ENCODE results near the gene AUTS2. TPM values are rescaled to one million over a fixed set of nuclear protein-coding genes. Genes with fewer than 3 reads are reported as not detected.

The AUTS2 gene
- total and polyA plus RNA-seq, 9 of the 15 experiments (the other 6 are each of a cell fraction or from before 2014, with no cell fraction given) = 0.58 TPM; not detected in 8

DNA sequence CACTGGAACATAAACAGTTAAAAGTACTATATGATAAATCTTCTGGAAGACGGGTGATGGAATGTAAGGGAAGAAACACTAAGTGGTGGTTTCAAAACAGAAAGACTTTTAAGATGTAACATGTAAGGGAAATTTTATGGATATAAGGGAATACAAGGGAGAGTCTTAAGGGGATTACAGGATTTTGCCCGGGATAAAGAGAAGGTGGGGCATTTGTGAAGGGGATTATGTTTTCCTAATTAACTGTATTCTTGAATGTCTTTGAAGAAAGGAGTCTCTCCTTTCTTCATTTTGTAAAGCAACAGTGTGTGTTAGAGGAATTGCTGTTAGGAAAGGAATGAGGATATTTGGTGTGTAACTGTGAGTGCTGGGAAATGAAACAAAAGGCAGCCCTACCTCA is 745.2 kb downstream of the AUTS2 start:
- H3K9ac ChIP-seq (ENCODE audit: insufficient read depth in 1 of 2, low read depth in 2 of 2, low read length in 2 of 2) = no peak overlapping the region
- H3K27ac ChIP-seq (ENCODE audit: extremely low read depth, low read depth, low read length) = no peak overlapping the region
- no peak for TF ChIP-seq PCBP2 (IDR thresholded peaks at IDR 0.05; ENCODE audit: low read depth, low read length, poor library complexity, severe bottlenecking)
- TF ChIP-seq, protein P1, sequence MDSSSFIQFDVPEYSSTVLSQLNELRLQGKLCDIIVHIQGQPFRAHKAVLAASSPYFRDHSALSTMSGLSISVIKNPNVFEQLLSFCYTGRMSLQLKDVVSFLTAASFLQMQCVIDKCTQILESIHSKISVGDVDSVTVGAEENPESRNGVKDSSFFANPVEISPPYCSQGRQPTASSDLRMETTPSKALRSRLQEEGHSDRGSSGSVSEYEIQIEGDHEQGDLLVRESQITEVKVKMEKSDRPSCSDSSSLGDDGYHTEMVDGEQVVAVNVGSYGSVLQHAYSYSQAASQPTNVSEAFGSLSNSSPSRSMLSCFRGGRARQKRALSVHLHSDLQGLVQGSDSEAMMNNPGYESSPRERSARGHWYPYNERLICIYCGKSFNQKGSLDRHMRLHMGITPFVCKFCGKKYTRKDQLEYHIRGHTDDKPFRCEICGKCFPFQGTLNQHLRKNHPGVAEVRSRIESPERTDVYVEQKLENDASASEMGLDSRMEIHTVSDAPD (CRISPR knock-in tag; IDR thresholded peaks at IDR 0.05) = no peak
- TF ChIP-seq XRCC5 (IDR thresholded peaks at IDR 0.05; ENCODE audit: low read depth, low read length) = no peak
- TF ChIP-seq GTF2F1 (IDR thresholded peaks at IDR 0.05; ENCODE audit: low read depth, low read length) = no peak
- no TSS peak for BruUV-seq (replicated peaks)
- FAIRE-seq (no peak), ATAC-seq (no peak), DNase-seq (ENCODE audit: extremely low read depth in 1 of 4, low spot score in 3 of 4) (no peak)
- no peaks in the 10 kb centered on the region for H3K9me3 ChIP-seq (replicated peaks; ENCODE audit: control insufficient read depth, insufficient read depth, low read depth, low read length)
- no peaks in the 10 kb centered on the region for H3K9me1 ChIP-seq (ENCODE audit: control insufficient read depth, insufficient read depth, low read length)
- H3K79me2 ChIP-seq (ENCODE audit: control insufficient read depth, insufficient read depth, low read length) = no peaks in the 10 kb centered on the region
- H2AFZ ChIP-seq (ENCODE audit: low read depth, low read length) = no peak overlapping the region
- H3K36me3 ChIP-seq (ENCODE audit: control insufficient read depth, insufficient read depth, low read length) = no peaks in the 10 kb centered on the region
- H4K20me1 ChIP-seq (replicated peaks; ENCODE audit: control insufficient read depth, insufficient read depth, low read length) = no peaks in the 10 kb centered on the region
- H3K4me2 ChIP-seq (ENCODE audit: insufficient read depth, low read length) = no peak overlapping the region
- peaks cover 0 to 3% of the 10 kb centered on the region in 2 experiments; a peak in 2 of 5 replicates for H3K27me3 ChIP-seq (ENCODE audit: control insufficient read depth in 2 of 2, insufficient read depth in 2 of 2, low read length in 2 of 2)
- in situ Hi-C loops (cut with MboI) (no loop called here), intact Hi-C loops (cut with micrococcal nuclease) (no loop called here)
- CTCF ChIA-PET (ENCODE audit: low intra/inter-chr PET ratio) = no interaction called here
- POLR2A ChIA-PET = no interaction called here
- no peaks in the 10 kb centered on the region for H3K4me1 ChIP-seq (replicated peaks in 1 of 2; ENCODE audit: control insufficient read depth in 2 of 2, insufficient read depth in 2 of 2, low read length in 2 of 2)
- 2% methylated on average over 2 of the region's 2 CpGs for WGBS (ENCODE audit: insufficient coverage, low coverage, missing lambda C conversion rate)
- H3K4me3 ChIP-seq = no peak overlapping the region

DNA sequence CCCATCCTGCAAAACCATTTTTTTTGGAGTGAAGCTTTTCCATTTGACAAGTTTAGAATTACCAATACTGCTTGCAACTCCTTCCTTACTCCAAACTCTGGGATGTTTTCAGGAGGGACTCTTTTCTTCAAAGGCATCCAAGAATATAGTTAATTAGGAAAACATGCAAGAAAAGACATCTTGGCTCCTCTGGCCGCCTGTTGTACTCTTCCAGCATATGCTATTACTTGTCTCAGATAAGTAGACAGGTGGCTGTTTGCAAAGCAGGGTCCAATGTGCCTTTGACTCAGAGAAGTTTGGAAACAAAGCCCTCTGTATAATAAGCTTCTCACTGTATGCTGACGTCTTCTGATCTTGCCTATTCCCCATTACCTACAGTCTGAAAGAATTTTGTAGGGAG is 746.5 kb downstream of the AUTS2 start:
- in situ Hi-C loops (cut with MboI) = no loop called here
- H3K4me3 ChIP-seq = no peak overlapping the region
- no peaks in the 10 kb centered on the region for H3K9me1 ChIP-seq (ENCODE audit: control insufficient read depth, insufficient read depth, low read length)
- POLR2A ChIA-PET = no interaction called here
- no peaks in the 10 kb centered on the region for H4K20me1 ChIP-seq (replicated peaks; ENCODE audit: control insufficient read depth, insufficient read depth, low read length)
- H3K4me2 ChIP-seq (ENCODE audit: insufficient read depth, low read length) = no peak overlapping the region
- 0% methylated on average over 2 of the region's 2 CpGs for WGBS (ENCODE audit: insufficient coverage, low coverage, missing lambda C conversion rate)
- H3K4me1 ChIP-seq (replicated peaks in 1 of 2; ENCODE audit: control insufficient read depth in 2 of 2, insufficient read depth in 2 of 2, low read length in 2 of 2) = no peaks in the 10 kb centered on the region
- DNase-seq (ENCODE audit: extremely low read depth in 1 of 4, low spot score in 3 of 4) (no peak), FAIRE-seq (no peak), ATAC-seq (no peak)
- CTCF ChIA-PET (ENCODE audit: low intra/inter-chr PET ratio) = no interaction called here
- no peaks in the 10 kb centered on the region for H3K36me3 ChIP-seq (ENCODE audit: control insufficient read depth, insufficient read depth, low read length)
- no TSS peak for BruUV-seq (replicated peaks)
- no peaks in the 10 kb centered on the region for H3K79me2 ChIP-seq (ENCODE audit: control insufficient read depth, insufficient read depth, low read length)
- H3K27me3 ChIP-seq (ENCODE audit: control insufficient read depth in 2 of 2, insufficient read depth in 2 of 2, low read length in 2 of 2) = peaks cover 0 to 3% of the 10 kb centered on the region in 2 experiments; a peak in 2 of 5 replicates
- intact Hi-C loops (cut with micrococcal nuclease) = no loop called here
- H2AFZ ChIP-seq (ENCODE audit: low read depth, low read length) = no peak overlapping the region
- H3K9ac ChIP-seq (ENCODE audit: insufficient read depth in 1 of 2, low read depth in 2 of 2, low read length in 2 of 2) = no peak overlapping the region
- H3K9me3 ChIP-seq (replicated peaks; ENCODE audit: control insufficient read depth, insufficient read depth, low read depth, low read length) = no peaks in the 10 kb centered on the region
- no peak overlapping the region for H3K27ac ChIP-seq (ENCODE audit: extremely low read depth, low read depth, low read length)
- TF ChIP-seq NCOR1 (IDR thresholded peaks at IDR 0.05) (no peak), ZC3H11A (IDR thresholded peaks at IDR 0.05; ENCODE audit: low read depth, low read length) (no peak), SP1 (CRISPR knock-in tag; IDR thresholded peaks at IDR 0.05) (no peak), NFXL1 (CRISPR knock-in tag; IDR thresholded peaks at IDR 0.05) (no peak), ZNF707 (CRISPR knock-in tag; conservative IDR thresholded peaks at IDR 0.05) (no peak), SIN3A (IDR thresholded peaks at IDR 0.05; ENCODE audit: borderline replicate concordance in 2 of 2, control insufficient read depth in 1 of 2, low read depth in 2 of 2, low read length in 2 of 2) (no peak), TCF7 (IDR thresholded peaks at IDR 0.05; ENCODE audit: borderline replicate concordance) (no peak), MEF2D (tag; conservative IDR thresholded peaks at IDR 0.05; ENCODE audit: low read depth) (no peak), TOE1 (IDR thresholded peaks at IDR 0.05; ENCODE audit: borderline replicate concordance) (no peak), TOE1 (CRISPR knock-in tag; IDR thresholded peaks at IDR 0.05; ENCODE audit: borderline replicate concordance, low read depth) (no peak), SMARCA5 (IDR thresholded peaks at IDR 0.05) (no peak)
- TF ChIP-seq, protein P2, sequence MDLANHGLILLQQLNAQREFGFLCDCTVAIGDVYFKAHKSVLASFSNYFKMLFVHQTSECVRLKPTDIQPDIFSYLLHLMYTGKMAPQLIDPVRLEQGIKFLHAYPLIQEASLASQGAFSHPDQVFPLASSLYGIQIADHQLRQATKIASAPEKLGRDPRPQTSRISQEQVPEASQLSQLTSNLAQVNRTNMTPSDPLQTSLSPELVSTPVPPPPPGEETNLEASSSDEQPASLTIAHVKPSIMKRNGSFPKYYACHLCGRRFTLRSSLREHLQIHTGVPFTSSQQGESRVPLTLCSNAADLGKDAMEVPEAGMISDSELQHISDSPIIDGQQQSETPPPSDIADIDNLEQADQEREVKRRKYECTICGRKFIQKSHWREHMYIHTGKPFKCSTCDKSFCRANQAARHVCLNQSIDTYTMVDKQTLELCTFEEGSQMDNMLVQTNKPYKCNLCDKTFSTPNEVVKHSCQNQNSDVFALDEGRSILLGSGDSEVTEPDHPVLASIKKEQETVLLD (IDR thresholded peaks at IDR 0.05) = no peak
